GM19023 (cell line): Measurements from ENCODE around the gene BCL2L13.

Source experiments
- ATAC-seq: cut with Tn5 transposase; IDR thresholded peaks from one replicate; pipeline ENCODE4 v1.9.1; 2021; ENCODE audit warnings: mild to moderate bottlenecking, moderate library complexity; ENCODE audit not compliant: unreplicated experiment

The BCL2L13 gene

GRCh38 chr22:17638432-17639246 is at the start of gene BCL2L13:
Gene BCL2L13 (plus strand): TSS chr22:17638757. CDS start chr22:17655712, 16,955 bp downstream.
- ATAC-seq: peak; percentile 95

- ATAC-seq: no peak
Measured at GRCh38 chr22:17589810-17590375, 48.7 kb upstream of the BCL2L13 start.

- no peak for ATAC-seq
Measured at GRCh38 chr22:17590586-17590985, 48.0 kb upstream of the BCL2L13 start.

GRCh38 chr22:17592201-17592600 is 46.4 kb upstream of the BCL2L13 start:
- no peak for ATAC-seq

GRCh38 chr22:17596226-17596625 is 42.3 kb upstream of the BCL2L13 start:
- ATAC-seq: no peak

GRCh38 chr22:17597217-17597616 is 41.3 kb upstream of the BCL2L13 start:
- no peak for ATAC-seq

- no peak for ATAC-seq
Measured at GRCh38 chr22:17598318-17598717, 40.2 kb upstream of the BCL2L13 start.

GRCh38 chr22:17601031-17601430 is 37.5 kb upstream of the BCL2L13 start:
- no peak for ATAC-seq

- no peak for ATAC-seq
Measured at GRCh38 chr22:17603668-17604067, 34.9 kb upstream of the BCL2L13 start.

GRCh38 chr22:17606496-17606895 is 32.1 kb upstream of the BCL2L13 start:
- ATAC-seq: no peak

GRCh38 chr22:17607891-17608521 is 30.6 kb upstream of the BCL2L13 start:
- no peak for ATAC-seq

GRCh38 chr22:17612057-17612456 is 26.5 kb upstream of the BCL2L13 start:
- no peak for ATAC-seq

GRCh38 chr22:17613280-17613679 is 25.3 kb upstream of the BCL2L13 start:
- no peak for ATAC-seq

- no peak for ATAC-seq
Measured at GRCh38 chr22:17627961-17628405, 10.6 kb upstream of the BCL2L13 start.

GRCh38 chr22:17628406-17629172 is 10.0 kb upstream of the BCL2L13 start, which contains the start of gene ATP6V1E1:
Gene ATP6V1E1 (minus strand): TSS chr22:17628749. CDS start chr22:17628635, 114 bp downstream.
- ATAC-seq: peak; percentile 100

- ATAC-seq: no peak
Measured at GRCh38 chr22:17629173-17629489, 9.4 kb upstream of the BCL2L13 start.

- no peak for ATAC-seq
Measured at GRCh38 chr22:17629641-17630040, 8.9 kb upstream of the BCL2L13 start.

- ATAC-seq: no peak
Measured at GRCh38 chr22:17631076-17631565, 7.4 kb upstream of the BCL2L13 start.

- no peak for ATAC-seq
Measured at GRCh38 chr22:17633217-17633997, 5.2 kb upstream of the BCL2L13 start.

- no peak for ATAC-seq
Measured at GRCh38 chr22:17633998-17634323, 4.6 kb upstream of the BCL2L13 start.
